LoVo (cell line): ENCODE data around the gene APBB3.
"Not testable (repeated sequence)": the region's sequence is repeated elsewhere in the genome, so short reads cannot be mapped to it uniquely, and the experiment has no call there.

Experiments
- DNase-seq: peaks from one replicate; pipeline ENCODE4 v3.0.0-alpha.2; 2016; ENCODE audit warnings: low spot score

APBB3 gene, protein sequence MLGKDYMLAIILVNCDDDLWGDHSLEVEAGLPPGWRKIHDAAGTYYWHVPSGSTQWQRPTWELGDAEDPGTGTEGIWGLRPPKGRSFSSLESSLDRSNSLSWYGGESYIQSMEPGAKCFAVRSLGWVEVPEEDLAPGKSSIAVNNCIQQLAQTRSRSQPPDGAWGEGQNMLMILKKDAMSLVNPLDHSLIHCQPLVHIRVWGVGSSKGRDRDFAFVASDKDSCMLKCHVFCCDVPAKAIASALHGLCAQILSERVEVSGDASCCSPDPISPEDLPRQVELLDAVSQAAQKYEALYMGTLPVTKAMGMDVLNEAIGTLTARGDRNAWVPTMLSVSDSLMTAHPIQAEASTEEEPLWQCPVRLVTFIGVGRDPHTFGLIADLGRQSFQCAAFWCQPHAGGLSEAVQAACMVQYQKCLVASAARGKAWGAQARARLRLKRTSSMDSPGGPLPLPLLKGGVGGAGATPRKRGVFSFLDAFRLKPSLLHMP

DNA sequence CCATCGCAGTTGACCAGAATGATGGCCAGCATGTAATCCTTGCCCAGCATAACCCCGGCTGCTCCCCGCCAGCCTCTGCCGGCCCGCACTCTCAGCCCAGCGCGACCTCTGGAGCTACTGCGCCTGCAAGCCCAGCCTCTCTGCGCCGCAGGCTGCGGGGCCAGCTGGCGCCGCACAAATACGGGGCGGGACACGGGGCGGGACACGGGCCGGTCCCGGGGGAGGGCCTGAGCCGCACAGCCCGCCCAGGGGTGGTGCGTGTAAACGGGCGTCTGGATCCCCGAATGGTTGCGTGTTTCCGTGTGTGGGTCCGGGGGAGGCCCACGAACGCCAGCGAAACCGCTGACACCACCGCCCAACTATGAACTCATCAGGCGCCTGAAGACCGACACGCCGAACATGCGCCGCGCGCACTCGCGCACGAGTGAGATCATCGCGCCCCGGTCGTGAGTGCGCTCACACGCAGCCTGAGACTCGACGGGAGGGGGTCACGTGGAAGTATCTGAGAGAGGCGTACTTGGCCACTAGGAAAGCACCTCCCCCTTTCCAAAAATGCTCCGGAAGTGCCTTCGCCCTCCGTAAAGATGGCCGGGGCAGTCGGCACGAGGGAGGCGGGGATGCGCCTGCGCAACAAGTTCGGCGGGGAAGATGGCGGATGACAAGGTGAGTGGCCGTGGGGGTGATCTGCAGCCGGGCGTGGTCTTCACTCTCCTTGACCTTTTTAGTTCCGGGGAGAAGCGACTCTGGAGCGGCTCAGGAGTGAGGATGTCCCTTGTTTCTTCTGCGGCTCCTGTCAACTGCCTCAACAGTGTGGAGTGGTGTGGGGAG, at the start of gene APBB3, which contains the start of gene SLC35A4:
APBB3 (minus strand) TSS at position 403 of the 828 bp plus-strand sequence; CDS start at position 50, 353 bp downstream.
SLC35A4 (plus strand) TSS at position 633 of the 828 bp plus-strand sequence. CDS start 2,342 bp downstream, outside the sequence.
- DNase-seq: peak; percentile 99

DNA sequence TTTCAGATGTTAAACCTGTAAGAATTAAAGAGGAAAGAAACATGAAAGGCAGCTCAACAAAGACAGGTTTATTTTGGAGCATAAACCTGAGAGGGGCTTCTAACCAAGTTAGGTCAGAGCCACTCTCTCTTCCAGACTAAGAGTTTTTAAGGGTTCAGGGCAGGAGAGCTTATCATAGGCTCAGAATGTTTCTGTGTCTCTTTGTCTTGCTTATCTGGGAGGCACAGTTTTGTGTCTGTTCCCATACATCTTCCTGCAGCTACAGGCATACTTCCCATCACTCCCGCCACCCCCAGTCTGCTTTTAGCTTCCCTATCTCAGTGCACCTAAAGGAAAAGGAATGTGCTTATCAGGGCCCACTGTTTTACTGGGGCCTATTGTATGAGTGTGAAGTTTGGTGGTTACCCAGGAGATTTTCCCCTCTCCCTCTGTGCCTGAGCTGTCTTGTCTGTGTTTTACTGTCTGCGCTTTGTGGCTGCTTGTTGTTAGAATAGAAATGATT, 46.7 kb upstream of the APBB3 start:
- DNase-seq: no peak

DNA sequence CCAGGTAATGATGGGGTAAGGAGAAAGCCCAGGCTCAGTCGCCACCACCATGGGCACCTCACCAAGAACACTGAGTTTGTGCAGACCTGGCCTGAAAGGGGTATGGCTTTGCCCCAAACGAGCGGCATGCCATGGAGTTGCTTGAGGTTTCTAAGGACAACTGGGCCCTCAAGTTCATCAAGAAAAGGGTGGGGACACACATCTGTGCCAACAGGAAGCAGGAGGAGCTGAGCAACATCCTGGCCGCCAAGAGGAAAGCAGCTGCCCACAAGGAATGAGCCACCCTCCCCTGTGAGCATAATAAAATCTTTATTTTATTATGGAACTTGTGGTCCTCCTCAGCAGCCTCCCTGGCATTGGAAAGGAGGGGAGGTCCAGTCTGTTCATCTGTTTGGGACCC, 44.7 kb upstream of the APBB3 start:
- DNase-seq: peak; percentile 49

DNA sequence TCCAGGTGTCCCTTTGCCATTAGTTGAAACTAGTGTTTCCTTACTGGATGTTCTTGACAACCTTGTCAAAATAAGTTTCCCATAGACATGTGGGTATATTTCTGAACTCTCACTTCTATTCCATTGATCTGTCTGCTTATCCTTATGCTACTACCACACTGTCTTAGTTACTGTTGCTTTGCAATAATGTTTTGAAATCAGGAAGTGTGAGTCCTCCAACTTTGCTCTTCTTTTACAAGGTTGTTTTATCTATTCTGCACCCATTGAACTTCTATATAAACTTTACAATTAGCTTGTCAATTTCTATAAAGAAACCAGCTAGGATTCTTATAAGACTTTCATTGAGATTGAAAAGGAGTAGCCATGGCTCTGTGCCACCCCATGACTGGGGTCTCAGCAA, 44.3 kb upstream of the APBB3 start:
- DNase-seq: no peak

DNA sequence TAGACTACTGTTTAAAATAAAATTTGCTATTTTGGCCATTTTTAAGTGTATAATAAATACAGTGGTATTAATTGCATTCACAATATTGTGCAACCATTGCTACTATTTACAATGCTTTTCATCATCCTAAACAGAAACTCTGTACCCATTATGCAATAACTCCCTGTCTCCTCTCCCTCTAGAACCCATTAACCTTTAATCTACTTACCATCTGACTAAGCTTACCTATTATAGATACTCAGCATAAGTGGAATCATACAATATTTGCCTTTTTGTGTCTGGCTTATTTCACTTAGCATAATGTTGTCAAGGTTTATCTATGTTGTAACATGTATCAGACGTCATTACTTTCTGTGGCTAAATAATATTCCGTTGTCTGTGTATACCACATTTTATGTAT, 42.6 kb upstream of the APBB3 start:
- DNase-seq: peak; percentile 43

DNA sequence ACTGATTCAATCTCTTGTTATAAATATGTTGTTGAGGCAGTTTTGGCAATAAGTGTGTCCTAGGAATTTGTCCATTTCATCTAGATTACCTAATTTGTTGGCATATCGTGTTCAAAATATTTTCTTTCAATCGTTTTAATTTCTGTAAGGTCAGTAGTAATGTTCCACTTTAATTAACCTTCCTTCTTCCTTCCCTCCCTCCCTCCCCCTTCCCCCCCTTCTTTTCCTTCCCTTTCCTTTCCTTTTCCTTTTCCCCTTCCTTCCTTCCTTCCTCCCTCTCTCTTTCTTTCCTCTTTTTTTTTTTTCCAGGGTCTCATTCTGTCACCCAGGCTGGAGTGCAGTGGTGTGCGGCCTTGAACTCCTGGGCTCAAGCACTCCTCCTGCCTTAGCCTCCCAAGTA, 41.5 kb upstream of the APBB3 start:
- DNase-seq: no peak

DNA sequence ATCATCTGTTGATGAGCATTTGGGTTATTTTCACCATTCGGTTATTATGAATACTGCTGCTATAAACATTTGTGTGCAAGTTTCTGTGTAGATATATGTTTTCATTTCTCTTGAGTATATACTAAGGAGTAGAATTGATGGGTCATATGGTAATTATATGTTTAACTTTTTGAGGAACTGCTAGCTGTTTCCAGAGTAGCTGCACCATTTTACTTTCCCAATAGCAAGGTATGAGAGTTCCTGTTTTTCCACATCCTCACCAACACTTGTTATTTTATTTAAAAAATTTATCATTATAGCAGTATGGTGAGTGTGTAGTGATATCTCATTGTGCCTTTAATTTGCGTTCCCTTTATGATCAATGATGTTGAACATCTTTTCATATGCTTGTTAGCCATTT, 39.3 kb upstream of the APBB3 start:
- no peak for DNase-seq

DNA sequence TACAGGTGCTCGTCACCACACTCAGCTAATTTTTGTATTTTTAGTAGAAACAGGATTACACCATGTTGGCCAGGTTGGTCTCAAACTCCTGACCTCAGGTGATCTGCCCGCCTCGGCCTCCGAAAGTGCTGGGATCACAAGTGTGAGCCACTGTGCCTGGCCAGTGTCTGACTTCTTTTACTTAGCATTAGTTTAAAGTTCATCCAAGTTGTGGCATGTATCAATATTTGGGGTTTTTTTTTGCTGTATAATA, 39.0 kb upstream of the APBB3 start:
- not testable (repeated sequence) for DNase-seq

DNA sequence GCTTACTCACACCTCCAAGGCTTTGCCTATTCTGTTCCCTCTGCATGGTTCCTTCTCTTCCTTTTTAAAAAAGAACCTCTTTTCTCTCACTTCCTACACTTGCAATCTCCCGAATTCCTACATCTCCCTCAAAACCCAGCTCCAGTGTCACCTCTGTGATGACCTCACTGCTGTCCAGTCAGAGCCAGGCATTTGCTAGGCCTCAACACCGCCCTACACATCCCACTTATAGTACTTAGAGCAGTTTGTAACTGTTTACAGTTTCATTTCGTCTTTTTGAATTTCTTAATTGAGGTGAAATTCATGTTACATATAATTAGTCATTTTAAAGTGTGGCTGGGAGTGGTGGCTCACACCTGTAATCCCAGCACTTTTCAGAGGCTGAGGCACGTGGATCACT, 37.7 kb upstream of the APBB3 start:
- no peak for DNase-seq

DNA sequence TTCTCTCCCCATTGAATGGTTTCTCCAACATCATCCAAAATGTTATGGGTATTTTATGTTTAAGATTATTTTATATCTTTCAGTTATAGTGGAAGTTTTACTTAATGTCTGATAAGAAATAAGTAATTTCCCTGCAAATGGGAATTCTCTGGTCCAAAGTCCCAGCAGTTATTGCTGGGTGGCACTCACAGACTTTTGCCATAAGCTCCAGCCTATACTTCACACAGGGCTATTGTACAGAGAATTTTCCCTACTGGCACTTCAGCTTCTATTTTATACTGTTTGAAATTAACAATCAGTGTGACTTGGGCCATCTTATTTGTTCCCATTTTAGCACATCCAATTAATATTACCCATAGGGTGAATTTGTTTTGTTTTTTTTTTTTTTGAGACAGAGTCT, 35.7 kb upstream of the APBB3 start:
- DNase-seq: no peak

DNA sequence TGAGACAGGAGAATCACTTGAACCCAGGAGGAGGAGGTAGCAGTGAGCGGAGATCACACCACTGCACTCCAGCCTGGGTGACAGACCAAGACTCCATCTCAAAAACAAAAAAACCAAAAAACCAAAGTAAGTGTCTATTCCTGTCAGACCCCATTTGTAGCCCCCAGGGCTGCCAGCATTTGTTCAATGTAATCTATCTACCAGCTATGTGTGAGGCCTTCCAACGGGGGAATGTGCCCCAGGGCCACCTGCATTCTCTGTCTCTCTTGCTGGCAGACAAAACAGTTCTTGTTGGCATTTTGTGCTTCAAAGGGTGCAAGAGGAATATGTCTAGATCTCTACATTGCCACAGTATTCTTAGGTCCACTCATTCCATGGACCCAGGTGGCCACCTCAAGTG, 34.4 kb upstream of the APBB3 start:
- DNase-seq: no peak

DNA sequence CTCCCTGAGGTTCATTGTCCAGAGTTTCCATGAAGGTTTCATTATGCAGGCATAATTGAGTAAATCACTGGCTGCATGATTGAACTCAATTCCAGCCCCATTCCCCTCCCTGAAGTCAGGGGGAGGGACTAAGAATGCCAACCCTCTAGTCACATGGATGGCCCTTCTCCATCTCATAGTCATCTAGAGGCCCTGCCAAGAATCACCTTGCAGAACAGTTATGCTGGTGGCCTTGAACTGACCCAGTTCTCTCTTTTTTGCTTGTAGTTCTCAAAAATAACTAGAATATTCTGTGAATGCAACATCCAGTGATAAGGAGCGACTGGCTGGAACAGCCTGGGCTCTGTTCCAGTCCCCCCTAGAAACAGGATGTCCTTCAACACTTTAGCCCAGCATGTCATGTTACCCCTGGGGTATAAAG, 31.9 kb upstream of the APBB3 start:
- DNase-seq: no peak

DNA sequence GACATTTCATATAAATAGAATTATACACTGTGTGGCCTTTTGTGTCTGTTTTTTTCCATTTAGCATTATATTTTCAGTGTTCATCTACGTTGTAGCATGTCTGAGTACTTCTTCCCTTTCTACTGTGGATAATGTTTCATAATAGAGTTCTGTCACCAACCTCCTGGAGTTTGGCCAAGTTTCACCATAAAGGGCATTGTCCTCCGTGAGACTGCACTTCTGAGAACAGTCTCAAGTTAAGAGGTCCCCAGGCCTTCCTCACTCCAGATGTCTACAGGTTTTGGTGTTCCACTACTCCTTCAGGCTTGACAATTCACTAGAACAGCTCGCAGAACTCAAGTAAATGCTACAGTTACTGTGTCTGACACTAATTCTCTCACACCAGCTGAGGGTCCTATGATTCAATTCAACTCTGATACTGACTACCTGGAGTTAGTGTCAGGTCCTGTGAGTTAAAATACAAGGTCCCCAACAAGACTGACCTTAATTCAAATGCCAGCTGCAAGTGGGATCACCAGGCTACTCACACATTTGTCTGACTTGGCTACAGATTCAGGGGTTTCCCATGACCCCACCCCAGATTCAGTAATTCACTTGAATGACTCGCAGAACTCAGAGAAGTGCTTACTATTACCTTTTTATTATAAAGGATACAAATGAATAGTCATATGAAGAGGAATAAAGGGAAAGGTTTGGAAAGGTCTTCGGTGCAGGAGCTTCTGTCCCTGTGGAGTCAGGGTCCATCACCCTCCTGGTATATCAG, 31.3 kb upstream of the APBB3 start:
- DNase-seq: no peak

DNA sequence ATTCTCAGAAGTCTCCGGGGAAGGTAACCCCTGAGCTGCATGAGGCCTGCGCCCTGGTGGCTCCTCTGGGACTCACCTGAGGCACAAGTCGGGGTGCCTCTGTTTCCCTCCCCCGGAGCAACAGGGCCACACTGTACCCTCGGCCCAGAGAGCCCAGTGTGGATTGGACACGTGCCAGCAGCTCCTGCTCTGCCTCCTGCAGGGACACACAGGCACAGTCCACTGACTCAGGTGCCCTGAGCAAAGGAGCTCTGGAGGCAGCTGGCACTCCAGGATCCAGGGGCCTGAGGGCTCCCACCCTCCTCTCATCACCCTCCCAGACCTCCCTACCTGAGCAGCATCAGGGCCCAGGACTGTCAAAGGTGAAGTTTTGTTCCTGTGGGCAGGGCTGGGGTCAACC, 29.8 kb upstream of the APBB3 start:
- no peak for DNase-seq

DNA sequence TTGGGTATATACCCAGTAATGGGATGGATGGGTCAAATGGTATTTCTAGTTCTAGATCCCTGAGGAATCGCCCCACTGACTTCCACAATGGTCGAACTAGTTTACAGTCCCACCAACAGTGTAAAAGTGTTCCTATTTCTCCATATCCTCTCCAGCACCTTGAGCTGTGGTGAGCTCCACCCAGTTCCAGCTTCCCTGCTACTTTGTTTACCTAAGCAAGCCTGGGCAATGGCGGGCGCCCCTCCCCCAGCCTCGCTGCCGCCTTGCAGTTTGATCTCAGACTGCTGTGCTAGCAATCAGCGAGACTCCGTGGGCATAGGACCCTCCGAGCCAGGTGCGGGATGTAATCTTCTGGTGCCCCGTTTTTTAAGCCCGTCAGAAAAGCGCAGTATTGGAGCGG, 28.7 kb upstream of the APBB3 start:
- DNase-seq: peak; percentile 41

DNA sequence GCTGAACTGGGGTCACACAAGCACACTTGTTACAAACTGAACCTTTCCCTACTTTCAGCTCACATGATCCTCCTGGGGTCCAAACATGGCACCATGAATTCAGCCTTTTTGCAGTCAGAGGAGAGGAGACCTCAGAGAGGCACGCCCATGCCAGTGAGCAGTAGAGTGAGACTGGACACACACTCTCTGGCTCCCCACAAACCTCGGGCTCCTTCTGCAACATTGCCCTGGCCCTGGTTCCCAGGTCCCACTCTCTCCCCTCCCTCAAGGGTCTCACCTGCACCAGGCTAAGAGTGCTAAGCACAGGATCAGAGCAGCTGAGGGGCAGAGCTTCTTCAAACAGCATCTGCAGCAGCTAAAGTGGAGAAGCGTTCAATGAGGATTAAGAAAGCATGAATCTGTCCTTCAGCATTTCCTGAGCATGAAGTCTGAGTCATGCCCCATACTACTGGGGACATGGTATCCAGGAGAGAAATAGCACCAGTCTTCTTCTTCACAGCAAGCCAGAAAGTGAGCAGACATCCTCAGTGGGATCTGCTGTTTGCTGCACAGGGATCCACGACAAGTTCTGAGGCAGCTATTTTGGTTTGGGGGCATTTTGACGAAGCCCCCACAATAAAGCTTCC, 27.5 kb upstream of the APBB3 start:
- DNase-seq: no peak

DNA sequence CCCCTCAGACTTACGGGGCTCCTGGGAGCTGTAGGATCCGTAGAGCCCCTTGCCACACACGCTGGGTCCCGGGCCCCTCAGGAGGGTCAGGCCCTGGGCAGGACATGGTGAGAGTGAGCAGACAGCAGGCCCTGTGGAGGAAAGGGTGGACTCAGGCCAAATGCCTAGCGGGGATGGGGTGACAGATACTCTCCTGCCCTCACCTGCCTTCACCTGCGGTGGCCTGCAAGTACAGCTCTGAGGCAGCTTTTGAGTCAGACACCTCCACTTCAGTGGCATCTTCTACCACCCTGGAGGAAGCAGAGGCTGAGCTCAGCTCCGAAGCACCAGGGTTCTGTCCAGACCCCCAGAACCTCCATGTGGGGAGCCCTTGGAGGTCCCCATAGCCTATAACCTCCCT, 26.5 kb upstream of the APBB3 start:
- DNase-seq: no peak

DNA sequence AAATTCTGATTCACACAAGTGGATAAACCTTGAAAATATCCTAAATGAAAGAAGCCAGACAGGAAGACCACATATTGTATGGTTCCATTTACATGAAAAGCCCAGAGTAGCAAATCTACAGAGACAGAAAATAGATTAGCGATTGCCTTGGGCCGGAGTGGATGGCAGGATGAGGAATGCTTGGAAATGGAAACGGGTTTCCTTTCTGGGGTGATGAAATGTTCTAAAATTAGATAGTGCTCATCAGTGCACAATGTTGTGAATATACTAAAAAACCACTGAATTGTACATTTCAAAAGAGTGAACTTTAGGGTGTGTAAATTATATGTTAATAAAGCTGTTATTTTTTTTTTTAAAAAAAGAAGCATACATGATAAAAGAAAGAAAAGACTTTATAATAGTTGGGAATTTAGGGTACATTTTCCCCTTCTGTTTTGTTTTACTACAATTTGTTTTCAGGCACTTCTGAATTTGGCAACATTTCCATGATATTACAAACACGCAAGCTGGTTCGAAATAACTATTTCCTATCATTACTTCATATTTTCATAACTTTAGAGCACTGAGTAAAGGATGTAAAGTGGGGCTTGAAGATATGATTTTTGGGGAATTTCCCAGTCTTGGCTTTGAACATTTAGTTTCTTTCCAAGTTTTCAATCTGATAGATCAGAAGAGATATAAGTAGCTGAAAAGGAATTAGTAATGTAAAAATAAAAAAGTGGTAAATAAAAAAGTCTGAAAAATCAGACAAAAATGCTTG, 24.1 kb upstream of the APBB3 start:
- DNase-seq: no peak

DNA sequence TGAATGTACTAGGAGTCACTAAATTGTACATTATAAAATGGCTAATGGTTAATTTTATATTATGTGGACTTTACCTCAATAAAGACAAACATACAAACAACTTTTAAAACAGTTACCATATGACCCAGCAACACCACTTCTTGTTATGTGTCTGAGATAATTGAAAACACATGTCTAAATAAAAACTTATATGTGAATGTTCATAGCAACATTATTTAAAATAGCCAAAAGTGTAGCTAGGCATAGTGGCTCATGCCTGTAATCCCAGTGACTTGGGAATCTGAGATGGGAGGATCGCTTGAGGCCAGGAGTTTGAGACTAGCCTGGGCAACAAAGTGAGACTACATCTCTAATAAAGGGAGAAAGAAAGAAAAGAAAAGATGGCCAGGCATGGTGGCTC, 23.1 kb upstream of the APBB3 start:
- DNase-seq: no peak

DNA sequence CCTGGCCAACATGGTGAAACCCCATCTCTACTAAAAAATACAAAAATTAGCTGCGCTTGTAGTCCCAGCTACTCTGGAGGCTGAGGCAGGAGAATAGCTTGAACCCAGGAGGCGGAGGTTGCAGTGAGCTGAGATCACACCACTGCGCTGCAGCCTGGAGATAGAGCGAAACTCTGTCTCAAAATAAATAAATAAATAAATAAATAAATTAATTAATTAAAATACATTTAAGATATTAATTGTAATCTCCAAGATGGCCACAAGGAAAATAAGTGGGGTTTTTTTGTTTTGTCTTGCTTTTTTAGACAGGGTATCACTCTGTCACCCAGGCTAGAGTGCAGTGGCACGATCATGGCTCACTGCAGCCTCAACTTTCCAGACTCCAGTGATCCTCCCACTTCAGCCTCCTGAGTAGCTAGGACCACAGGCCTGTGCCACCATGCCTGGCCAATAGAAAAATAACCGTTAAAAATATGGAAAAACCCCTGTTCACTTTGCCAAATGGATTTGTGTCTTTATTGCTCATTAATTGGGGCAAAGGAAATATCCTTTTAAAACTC, 14.9 kb upstream of the APBB3 start:
- DNase-seq: not testable (repeated sequence)

DNA sequence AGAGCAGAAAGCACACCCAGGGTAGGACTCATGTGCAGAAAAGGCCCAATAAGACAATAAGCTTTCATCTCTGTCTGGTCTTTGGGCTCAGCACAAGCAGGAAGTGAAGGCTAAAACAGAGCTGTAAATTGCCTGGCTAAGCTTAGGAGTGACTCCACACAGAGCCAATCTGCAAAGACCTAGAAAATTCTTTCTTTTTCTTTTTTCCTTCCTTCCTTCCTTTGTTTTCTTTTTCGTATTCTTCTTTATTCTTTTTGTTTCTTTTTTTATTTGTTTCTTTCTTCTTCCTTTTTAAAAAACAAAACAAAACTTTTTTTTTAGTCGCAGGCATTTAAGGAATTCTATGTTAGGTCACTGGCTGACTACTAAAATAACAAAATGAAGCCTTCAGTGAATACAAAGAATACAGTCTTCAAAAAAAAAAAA, 12.4 kb upstream of the APBB3 start:
- DNase-seq: no peak
